Activated CD8-positive, alpha-beta memory T cell treated with anti-CD3 and anti-CD28 coated beads, Interleukin-2, amount 50 U/mL, for 1 hour (primary cell): ENCODE results near the gene FAM237A.

Source experiments
- DNase-seq: peaks from one replicate; pipeline ENCODE4 v3.0.0-alpha.2; 2020; ENCODE audit errors: extremely low read depth

The FAM237A gene

DNA sequence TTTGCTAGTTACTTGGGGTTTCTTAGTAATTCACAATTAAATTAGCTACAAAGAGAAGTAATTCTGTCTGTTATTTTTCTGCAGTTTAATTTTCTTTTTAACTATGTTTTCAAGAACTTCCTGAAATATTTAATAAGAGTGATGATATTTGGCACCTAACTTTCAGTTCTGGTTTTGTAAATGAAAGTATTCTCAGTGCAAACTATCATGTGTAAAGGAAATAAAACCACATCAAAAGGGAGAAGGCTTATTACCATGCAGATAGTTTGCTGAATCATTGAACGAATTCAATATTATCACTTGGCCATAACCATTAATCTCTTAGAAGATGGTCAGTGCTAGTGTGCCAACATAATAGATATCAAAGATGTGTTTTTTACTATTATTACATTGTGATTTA, 46.7 kb downstream of the FAM237A start:
- no peak for DNase-seq

DNA sequence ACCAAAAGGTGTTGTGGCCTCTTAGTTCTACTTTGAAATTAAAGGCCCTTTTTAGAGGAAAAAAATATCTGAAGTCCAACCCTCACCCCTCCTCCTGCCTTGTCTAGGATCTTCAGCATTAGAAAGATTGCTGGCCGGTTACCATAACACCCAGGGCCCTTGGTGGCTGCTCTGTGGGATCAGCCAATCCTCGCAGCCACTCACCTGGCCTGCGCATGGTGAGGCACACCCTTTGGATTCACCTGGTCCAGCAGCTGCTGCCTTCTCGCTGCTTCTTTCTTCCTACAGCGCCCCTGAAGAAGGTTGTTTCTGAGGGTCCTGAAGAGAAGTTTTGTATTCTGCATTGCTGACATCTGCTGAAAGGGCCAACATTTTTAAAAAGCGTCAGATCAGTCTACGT, 50.7 kb downstream of the FAM237A start:
- no peak for DNase-seq

DNA sequence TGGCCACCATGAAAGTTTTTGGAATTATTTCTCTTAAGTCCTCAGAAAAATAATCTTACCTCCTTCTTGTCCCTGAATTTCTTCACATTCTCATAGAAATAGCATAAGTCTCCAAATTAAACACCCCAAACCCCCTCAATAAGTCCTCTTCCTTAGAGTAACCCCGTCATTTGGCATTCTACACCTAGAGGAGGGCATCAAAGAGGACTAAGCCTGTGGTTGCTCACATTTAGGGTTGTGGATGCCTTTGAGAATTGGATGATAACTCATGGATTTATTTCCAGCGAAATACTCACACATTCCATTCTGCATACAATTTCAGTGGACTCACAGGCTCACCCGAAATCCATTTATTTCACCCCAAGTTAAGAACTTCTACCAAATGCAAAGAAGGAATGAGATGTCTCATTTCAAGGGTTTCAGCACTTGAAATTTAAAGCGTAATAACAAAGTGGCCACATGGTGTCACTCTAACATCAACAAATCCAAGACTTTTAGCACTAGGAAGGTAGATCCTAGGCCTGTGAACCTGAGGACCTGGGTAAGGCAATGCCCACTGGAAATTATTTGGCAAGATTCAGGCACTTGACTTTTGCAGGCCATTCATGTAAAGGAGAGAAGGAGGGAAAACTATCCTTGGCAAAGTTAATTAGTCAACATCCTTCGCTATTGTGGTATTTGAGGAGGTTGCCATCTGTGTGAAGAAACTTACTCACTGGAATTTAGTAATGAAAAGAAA, 51.3 kb downstream of the FAM237A start:
- no peak for DNase-seq

DNA sequence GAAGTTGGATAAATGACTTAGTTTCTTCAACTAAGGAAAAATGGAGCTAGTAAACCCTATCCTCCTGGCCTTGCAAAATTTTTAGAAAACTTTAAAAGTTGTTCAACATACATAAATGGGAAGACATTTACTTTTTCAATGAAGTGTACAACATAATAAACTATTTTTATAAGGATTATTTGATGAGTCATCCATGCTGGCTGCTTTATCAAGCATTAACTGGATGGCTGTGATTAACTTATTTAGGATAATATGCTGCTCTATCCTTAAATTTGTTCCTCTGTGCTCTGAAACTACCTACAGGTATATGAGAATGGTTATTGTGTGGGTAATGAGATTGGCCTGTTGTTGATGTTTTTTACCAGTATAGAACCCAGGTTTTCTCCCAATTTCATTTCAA, 54.6 kb downstream of the FAM237A start:
- DNase-seq: no peak

DNA sequence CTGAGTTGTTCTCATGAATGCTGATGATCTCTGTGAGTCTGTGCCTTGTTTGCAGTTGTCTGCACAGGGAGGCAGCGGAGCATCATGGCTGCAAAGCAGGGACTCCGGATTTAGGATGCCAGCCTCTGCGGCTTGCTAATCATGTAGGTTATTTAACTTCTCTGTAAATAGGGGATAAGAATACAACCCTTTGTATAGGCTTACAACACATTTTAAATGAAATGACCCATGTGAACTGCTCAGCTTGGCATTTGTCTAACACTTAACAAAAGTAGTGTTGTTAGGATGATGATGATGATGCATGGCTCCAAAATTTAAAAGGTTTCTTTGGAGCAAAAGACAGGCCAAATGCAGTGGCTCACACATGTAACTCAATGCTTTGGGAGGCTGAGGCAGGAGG, 56.5 kb downstream of the FAM237A start:
- DNase-seq: no peak
